KBM-7 (cell line): ENCODE results near the gene NOL9.
A peak's percentile ranks its signal among the peaks of the same experiment; 100 is the strongest.

ENCODE experiments used
- DNase-seq: peaks from one replicate; pipeline ENCODE4 v3.0.0-alpha.2; 2015
- in situ Hi-C: fragments of 300-500 bp; cut with MboI; formaldehyde crosslinking; loops from 2 replicates; pipeline ENCODE4 v1.14.3; 2020; ENCODE audit warnings: low sequenced_read_pairs, low pct_unique_long_range_greater_than_20kb, mixed read lengths

The NOL9 gene

GRCh38 chr1:6508154-6508815, 46.0 kb downstream of the NOL9 start:
- in situ Hi-C loops: no loop called here
- no peak for DNase-seq

- in situ Hi-C loops: no loop called here
- no peak for DNase-seq
These were observed 46.8 kb downstream of the NOL9 start for GRCh38 chr1:6507461-6507911.

GRCh38 chr1:6507037-6507428, 47.3 kb downstream of the NOL9 start:
- DNase-seq: peak; percentile 59
- in situ Hi-C loops: no loop called here

- in situ Hi-C loops: no loop called here
- no peak for DNase-seq
These were observed 47.9 kb downstream of the NOL9 start for GRCh38 chr1:6506210-6507036.

- no peak for DNase-seq
- in situ Hi-C loops: no loop called here
These were observed 48.7 kb downstream of the NOL9 start for GRCh38 chr1:6505367-6506209.

GRCh38 chr1:6504887-6505286, 49.4 kb downstream of the NOL9 start:
- no peak for DNase-seq
- in situ Hi-C loops: no loop called here

GRCh38 chr1:6503884-6504602, 50.3 kb downstream of the NOL9 start:
- no peak for DNase-seq
- in situ Hi-C loops: no loop called here

GRCh38 chr1:6502000-6502891, 52.1 kb downstream of the NOL9 start:
- in situ Hi-C loops: no loop called here
- DNase-seq: no peak

GRCh38 chr1:6501279-6501813, 53.0 kb downstream of the NOL9 start:
- in situ Hi-C loops: no loop called here
- DNase-seq: no peak

- in situ Hi-C loops: no loop called here
These were observed 53.6 kb downstream of the NOL9 start for GRCh38 chr1:6500544-6501278.

GRCh38 chr1:6499296-6499695, 55.0 kb downstream of the NOL9 start:
- DNase-seq: no peak
- in situ Hi-C loops: no loop called here

More at GRCh38 chr1:6500544-6501278, 53.6 kb downstream of the NOL9 start:
- no peak for DNase-seq

GRCh38 chr1:6498576-6499111, 55.7 kb downstream of the NOL9 start:
- in situ Hi-C loops: no loop called here
- DNase-seq: no peak

- no peak for DNase-seq
- in situ Hi-C loops: no loop called here
These were observed 56.3 kb downstream of the NOL9 start for GRCh38 chr1:6497867-6498575.

GRCh38 chr1:6497215-6497866, 57.0 kb downstream of the NOL9 start:
- in situ Hi-C loops: no loop called here
- DNase-seq: peak; percentile 56

GRCh38 chr1:6496890-6497214, 57.5 kb downstream of the NOL9 start:
- no peak for DNase-seq
- in situ Hi-C loops: no loop called here

GRCh38 chr1:6496365-6496721, 58.0 kb downstream of the NOL9 start:
- DNase-seq: no peak
- in situ Hi-C loops: no loop called here
